Measurements from ENCODE around the gene JAZF1. TPM values are rescaled to one million over a fixed set of nuclear protein-coding genes. Genes with fewer than 3 reads are reported as not detected.

Gene JAZF1
- polyA plus RNA-seq, 3 donors: 12.1 to 18.1 (median 17.2) TPM

DNA sequence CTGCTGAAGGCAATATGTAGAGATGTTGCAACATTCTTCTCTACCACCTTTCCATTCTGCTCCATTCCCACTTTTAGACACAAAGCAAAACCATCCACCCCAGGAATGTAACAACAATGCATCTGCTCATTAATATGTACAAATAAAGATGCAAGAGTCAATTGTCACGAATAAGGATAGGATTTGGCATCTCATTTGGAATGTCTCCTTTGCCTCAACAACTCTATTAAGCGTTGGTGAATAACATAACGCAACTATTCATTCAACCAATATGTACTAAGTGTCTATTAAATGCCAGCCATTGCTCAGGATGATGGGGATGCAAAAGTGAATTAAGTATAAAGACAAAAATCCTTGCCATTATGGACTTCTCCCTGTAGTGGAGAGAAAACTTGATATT, 152.1 kb downstream of the JAZF1 start:
- Histone ChIP-seq H3K4me2 (replicated peaks; ENCODE audit: extremely low read depth, low read length, poor library complexity, severe bottlenecking) (no peak overlapping the region), H3K36me3 (replicated peaks in 1 of 2; ENCODE audit: control insufficient read depth in 1 of 2, insufficient read depth in 2 of 2, low read length in 2 of 2) (peaks cover 0 to 16% of the 10 kb centered on the region in 2 donors), H4K20me1 (ENCODE audit: insufficient read depth, low read length) (peaks cover 98% of the 10 kb centered on the region), H3K9ac (ENCODE audit: insufficient read depth, low read length, poor library complexity, severe bottlenecking) (no peak overlapping the region), H3K4me3 (replicated peaks in 1 of 3; ENCODE audit: low read depth in 2 of 3, low read length in 3 of 3) (no peak overlapping the region), H3K4me1 (ENCODE audit: control insufficient read depth in 1 of 2, insufficient read depth in 2 of 2, low read length in 2 of 2) (no peaks in the 10 kb centered on the region), H3K27me3 (ENCODE audit: control insufficient read depth in 2 of 2, insufficient read depth in 2 of 2, low read length in 2 of 2) (no peaks in the 10 kb centered on the region), H3K27ac (ENCODE audit: low read depth in 1 of 2, low read length in 2 of 2) (no peak overlapping the region), H3K79me2 (ENCODE audit: insufficient read depth, low read length) (no peaks in the 10 kb centered on the region), H2AFZ (ENCODE audit: insufficient read depth, low read depth, low read length, poor library complexity, severe bottlenecking) (no peak overlapping the region), H3K9me3 (replicated peaks in 1 of 2; ENCODE audit: control insufficient read depth in 1 of 2, insufficient read depth in 1 of 2, low read length in 2 of 2) (no peaks in the 10 kb centered on the region)
- H3K4me3 Mint-ChIP-seq: no peak overlapping the region
- WGBS (ENCODE audit: insufficient coverage): no CpG with 5 or more reads among the region's 3 CpGs
- TF ChIP-seq, protein P1, sequence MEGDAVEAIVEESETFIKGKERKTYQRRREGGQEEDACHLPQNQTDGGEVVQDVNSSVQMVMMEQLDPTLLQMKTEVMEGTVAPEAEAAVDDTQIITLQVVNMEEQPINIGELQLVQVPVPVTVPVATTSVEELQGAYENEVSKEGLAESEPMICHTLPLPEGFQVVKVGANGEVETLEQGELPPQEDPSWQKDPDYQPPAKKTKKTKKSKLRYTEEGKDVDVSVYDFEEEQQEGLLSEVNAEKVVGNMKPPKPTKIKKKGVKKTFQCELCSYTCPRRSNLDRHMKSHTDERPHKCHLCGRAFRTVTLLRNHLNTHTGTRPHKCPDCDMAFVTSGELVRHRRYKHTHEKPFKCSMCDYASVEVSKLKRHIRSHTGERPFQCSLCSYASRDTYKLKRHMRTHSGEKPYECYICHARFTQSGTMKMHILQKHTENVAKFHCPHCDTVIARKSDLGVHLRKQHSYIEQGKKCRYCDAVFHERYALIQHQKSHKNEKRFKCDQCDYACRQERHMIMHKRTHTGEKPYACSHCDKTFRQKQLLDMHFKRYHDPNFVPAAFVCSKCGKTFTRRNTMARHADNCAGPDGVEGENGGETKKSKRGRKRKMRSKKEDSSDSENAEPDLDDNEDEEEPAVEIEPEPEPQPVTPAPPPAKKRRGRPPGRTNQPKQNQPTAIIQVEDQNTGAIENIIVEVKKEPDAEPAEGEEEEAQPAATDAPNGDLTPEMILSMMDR (IDR thresholded peaks at IDR 0.05): no peak
- H3K4me1 Mint-ChIP-seq: peaks cover 16% of the 10 kb centered on the region
- no peak overlapping the region for H3K27ac Mint-ChIP-seq
- H3K27me3 Mint-ChIP-seq (ENCODE audit: low read depth in 3 of 3): peaks cover 0 to 1% (median 0%) of the 10 kb centered on the region in 3 donors
- H3K9me3 Mint-ChIP-seq: no peaks in the 10 kb centered on the region
- intact Hi-C loops (cut with micrococcal nuclease): no loop called here
- peaks cover 21 to 29% of the 10 kb centered on the region in 2 donors for H3K36me3 Mint-ChIP-seq
- DNase-seq: no peak

DNA sequence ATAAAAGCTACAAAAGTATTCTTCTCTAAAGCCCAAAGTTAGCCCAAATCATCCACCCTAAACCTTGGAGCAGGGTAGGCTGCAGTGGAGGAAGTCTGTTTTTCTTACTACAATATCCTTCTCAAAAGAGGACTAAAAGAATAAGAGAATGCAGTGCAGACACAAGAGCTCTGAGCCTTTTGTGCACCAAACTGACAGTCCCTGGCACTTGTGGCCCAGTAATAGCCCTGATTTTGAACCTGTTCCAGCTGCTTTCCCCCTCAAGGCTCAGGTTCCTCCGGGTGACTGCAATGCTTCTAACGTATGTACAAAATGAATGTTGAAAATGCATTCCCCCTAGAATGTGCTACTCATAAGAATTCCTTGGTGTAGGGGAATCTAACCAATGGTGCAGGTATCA, 154.4 kb downstream of the JAZF1 start:
- Histone ChIP-seq H4K20me1 (ENCODE audit: insufficient read depth, low read length) (peaks cover 97% of the 10 kb centered on the region), H3K9ac (ENCODE audit: insufficient read depth, low read length, poor library complexity, severe bottlenecking) (no peak overlapping the region), H3K36me3 (replicated peaks in 1 of 2; ENCODE audit: control insufficient read depth in 1 of 2, insufficient read depth in 2 of 2, low read length in 2 of 2) (peaks cover 0 to 21% of the 10 kb centered on the region in 2 donors), H3K79me2 (ENCODE audit: insufficient read depth, low read length) (no peaks in the 10 kb centered on the region), H3K4me3 (replicated peaks in 1 of 3; ENCODE audit: low read depth in 2 of 3, low read length in 3 of 3) (no peak overlapping the region), H3K27ac (ENCODE audit: low read depth in 1 of 2, low read length in 2 of 2) (no peak overlapping the region), H3K4me1 (ENCODE audit: control insufficient read depth in 1 of 2, insufficient read depth in 2 of 2, low read length in 2 of 2) (no peaks in the 10 kb centered on the region), H2AFZ (ENCODE audit: insufficient read depth, low read depth, low read length, poor library complexity, severe bottlenecking) (no peak overlapping the region), H3K4me2 (replicated peaks; ENCODE audit: extremely low read depth, low read length, poor library complexity, severe bottlenecking) (no peak overlapping the region), H3K27me3 (ENCODE audit: control insufficient read depth in 2 of 2, insufficient read depth in 2 of 2, low read length in 2 of 2) (no peaks in the 10 kb centered on the region), H3K9me3 (replicated peaks in 1 of 2; ENCODE audit: control insufficient read depth in 1 of 2, insufficient read depth in 1 of 2, low read length in 2 of 2) (no peaks in the 10 kb centered on the region)
- Mint-ChIP-seq H3K27ac (no peak overlapping the region), H3K36me3 (peaks cover 25 to 36% of the 10 kb centered on the region in 2 donors), H3K9me3 (no peaks in the 10 kb centered on the region), H3K4me1 (peaks cover 14% of the 10 kb centered on the region), H3K4me3 (no peak overlapping the region), H3K27me3 (ENCODE audit: low read depth in 3 of 3) (peaks cover 0 to 1% (median 0%) of the 10 kb centered on the region in 3 donors)
- DNase-seq: no peak
- WGBS (ENCODE audit: insufficient coverage): no CpG with 5 or more reads among the region's 2 CpGs
- intact Hi-C loops (cut with micrococcal nuclease): no loop called here
- TF ChIP-seq, protein P1 (IDR thresholded peaks at IDR 0.05): no peak
